ENCODE data around the gene APC2. TPM values are rescaled to one million over a fixed set of nuclear protein-coding genes. Genes with fewer than 3 reads are reported as not detected.

The APC2 gene
- total and polyA plus RNA-seq, 9 donors: under 0.01 to 0.28 (median 0.11) TPM; not detected in 1

GRCh38 chr19:1453525-1454364, 3.8 kb downstream of the APC2 start:
- H3K4me3 ChIP-seq: no peak overlapping the region
- TF ChIP-seq EP300 (IDR thresholded peaks at IDR 0.05): no peak
- no peak for TF ChIP-seq POLR2A (IDR thresholded peaks at IDR 0.05)
- no peaks in the 10 kb centered on the region for H3K9me3 ChIP-seq
- no peaks in the 10 kb centered on the region for H3K36me3 ChIP-seq
- intact Hi-C loops (cut with DNase I): no loop called here
- peaks cover 7% of the 10 kb centered on the region for H3K27me3 ChIP-seq
- WGBS, 3 donors: 9 to 22% (median 20%) methylated on average over 33 of the region's 33 CpGs
- no peak for DNase-seq
- no peak overlapping the region for H3K27ac ChIP-seq
- peaks cover 1% of the 10 kb centered on the region for H3K4me1 ChIP-seq (ENCODE audit: insufficient read depth)

- 2 to 11% (median 4%) methylated on average over 22 of the region's 22 CpGs for WGBS, 3 donors
- TF ChIP-seq POLR2A (IDR thresholded peaks at IDR 0.05) (no peak), EP300 (IDR thresholded peaks at IDR 0.05) (no peak)
- TF ChIP-seq, protein P1, sequence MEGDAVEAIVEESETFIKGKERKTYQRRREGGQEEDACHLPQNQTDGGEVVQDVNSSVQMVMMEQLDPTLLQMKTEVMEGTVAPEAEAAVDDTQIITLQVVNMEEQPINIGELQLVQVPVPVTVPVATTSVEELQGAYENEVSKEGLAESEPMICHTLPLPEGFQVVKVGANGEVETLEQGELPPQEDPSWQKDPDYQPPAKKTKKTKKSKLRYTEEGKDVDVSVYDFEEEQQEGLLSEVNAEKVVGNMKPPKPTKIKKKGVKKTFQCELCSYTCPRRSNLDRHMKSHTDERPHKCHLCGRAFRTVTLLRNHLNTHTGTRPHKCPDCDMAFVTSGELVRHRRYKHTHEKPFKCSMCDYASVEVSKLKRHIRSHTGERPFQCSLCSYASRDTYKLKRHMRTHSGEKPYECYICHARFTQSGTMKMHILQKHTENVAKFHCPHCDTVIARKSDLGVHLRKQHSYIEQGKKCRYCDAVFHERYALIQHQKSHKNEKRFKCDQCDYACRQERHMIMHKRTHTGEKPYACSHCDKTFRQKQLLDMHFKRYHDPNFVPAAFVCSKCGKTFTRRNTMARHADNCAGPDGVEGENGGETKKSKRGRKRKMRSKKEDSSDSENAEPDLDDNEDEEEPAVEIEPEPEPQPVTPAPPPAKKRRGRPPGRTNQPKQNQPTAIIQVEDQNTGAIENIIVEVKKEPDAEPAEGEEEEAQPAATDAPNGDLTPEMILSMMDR (IDR thresholded peaks at IDR 0.05): no peak
- no peak for DNase-seq
- Histone ChIP-seq H3K27me3 (peaks cover 7% of the 10 kb centered on the region), H3K4me1 (ENCODE audit: insufficient read depth) (peaks cover 1% of the 10 kb centered on the region), H3K36me3 (no peaks in the 10 kb centered on the region), H3K27ac (no peak overlapping the region), H3K4me3 (no peak overlapping the region), H3K9me3 (no peaks in the 10 kb centered on the region)
- intact Hi-C loops (cut with DNase I): no loop called here
Measured at GRCh38 chr19:1455002-1455335, 5.0 kb downstream of the APC2 start.

DNA sequence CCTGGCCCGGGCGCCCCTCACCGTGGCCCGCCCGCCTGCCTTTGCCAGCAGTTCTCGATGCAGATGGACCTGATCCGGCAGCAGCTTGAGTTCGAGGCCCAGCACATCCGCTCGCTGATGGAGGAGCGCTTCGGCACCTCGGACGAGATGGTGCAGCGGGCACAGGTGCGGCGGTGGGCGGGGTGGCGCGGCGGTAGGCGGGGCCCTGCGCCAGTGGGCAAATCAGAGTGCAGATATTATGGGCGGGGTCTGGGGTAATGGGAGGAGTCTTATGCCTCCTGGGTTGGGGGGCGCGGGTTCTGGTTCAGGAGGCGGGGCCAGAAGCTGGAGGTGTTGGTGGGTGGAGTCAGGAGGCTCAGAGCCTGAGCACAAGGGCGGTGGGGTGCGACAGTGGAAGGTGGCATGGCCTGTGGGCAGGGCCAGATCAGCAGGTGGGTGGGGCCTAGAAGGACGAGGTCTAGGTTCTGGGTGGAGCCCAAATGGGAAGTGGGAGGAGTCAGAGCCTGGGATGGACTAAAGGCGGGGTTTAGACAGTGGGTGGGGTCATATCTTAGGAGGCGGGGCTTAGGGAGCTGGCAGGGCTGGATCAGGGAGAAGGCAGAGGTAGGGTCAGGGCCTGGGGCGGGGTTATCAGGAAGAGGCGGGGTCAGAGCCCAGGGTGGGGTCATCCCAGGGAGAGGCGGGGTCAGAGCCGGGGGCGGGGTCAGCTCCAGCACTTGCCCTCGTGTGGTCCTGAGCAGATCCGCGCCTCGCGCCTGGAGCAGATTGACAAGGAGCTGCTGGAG, 5.6 kb downstream of the APC2 start:
- DNase-seq: peak in 1 of 5 donors; percentile 58
- intact Hi-C loops (cut with DNase I): no loop called here
- no peaks in the 10 kb centered on the region for H3K9me3 ChIP-seq
- H3K27ac ChIP-seq: no peak overlapping the region
- H3K36me3 ChIP-seq: no peaks in the 10 kb centered on the region
- no peak overlapping the region for H3K4me3 ChIP-seq
- TF ChIP-seq POLR2A (IDR thresholded peaks at IDR 0.05) (no peak), EP300 (IDR thresholded peaks at IDR 0.05) (no peak)
- TF ChIP-seq, protein P1 (IDR thresholded peaks at IDR 0.05): no peak
- H3K27me3 ChIP-seq: peaks cover 7% of the 10 kb centered on the region
- 5 to 12% (median 6%) methylated on average over 40 to 42 of the region's 42 CpGs for WGBS, 3 donors
- H3K4me1 ChIP-seq (ENCODE audit: insufficient read depth): peaks cover 1% of the 10 kb centered on the region

GRCh38 chr19:1456121-1456900, 6.4 kb downstream of the APC2 start:
- Histone ChIP-seq H3K9me3 (no peaks in the 10 kb centered on the region), H3K27me3 (peaks cover 1% of the 10 kb centered on the region), H3K4me3 (no peak overlapping the region), H3K36me3 (no peaks in the 10 kb centered on the region), H3K4me1 (ENCODE audit: insufficient read depth) (peaks cover 1% of the 10 kb centered on the region), H3K27ac (no peak overlapping the region)
- no peak for DNase-seq
- intact Hi-C loops (cut with DNase I): no loop called here
- TF ChIP-seq EP300 (IDR thresholded peaks at IDR 0.05) (no peak), POLR2A (IDR thresholded peaks at IDR 0.05) (no peak)
- TF ChIP-seq, protein P1 (IDR thresholded peaks at IDR 0.05): no peak
- 20 to 34% (median 22%) methylated on average over 35 to 43 of the region's 43 CpGs for WGBS, 3 donors

Measured in ovary (tissue), 9 donors.